Measurements from ENCODE around the gene SPEM2.

DNA sequence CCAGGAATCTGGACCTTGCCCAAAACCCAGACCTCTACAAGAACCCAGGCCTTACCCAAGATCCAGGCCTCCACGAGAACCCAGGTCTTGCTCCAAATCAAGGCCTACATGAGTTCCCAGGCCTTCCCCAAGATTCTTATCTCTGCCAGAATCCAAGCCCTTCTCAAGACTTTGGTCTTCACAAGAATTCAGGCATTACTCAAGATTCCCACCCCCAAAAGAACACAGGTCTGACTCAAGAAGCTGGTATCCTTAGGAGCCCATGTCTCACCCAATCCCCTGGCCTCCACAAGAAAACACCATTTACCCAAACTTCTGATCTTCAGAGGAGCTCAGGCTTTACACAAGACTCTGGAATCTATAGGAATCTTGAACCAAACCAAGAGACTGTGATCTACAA lies 5.8 kb downstream of the SPEM2 start:
- TF ChIP-seq, protein P1, sequence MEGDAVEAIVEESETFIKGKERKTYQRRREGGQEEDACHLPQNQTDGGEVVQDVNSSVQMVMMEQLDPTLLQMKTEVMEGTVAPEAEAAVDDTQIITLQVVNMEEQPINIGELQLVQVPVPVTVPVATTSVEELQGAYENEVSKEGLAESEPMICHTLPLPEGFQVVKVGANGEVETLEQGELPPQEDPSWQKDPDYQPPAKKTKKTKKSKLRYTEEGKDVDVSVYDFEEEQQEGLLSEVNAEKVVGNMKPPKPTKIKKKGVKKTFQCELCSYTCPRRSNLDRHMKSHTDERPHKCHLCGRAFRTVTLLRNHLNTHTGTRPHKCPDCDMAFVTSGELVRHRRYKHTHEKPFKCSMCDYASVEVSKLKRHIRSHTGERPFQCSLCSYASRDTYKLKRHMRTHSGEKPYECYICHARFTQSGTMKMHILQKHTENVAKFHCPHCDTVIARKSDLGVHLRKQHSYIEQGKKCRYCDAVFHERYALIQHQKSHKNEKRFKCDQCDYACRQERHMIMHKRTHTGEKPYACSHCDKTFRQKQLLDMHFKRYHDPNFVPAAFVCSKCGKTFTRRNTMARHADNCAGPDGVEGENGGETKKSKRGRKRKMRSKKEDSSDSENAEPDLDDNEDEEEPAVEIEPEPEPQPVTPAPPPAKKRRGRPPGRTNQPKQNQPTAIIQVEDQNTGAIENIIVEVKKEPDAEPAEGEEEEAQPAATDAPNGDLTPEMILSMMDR (IDR thresholded peaks at IDR 0.05), result no peak
- no peak for TF ChIP-seq POLR2A (IDR thresholded peaks at IDR 0.05)
- no peak for TF ChIP-seq POLR2AphosphoS5 (IDR thresholded peaks at IDR 0.05)

Measured in prostate gland (tissue), 2 donors.